H1 (cell line): ENCODE results near the gene GRIK2. TPM values are rescaled to one million over a fixed set of nuclear protein-coding genes. Genes with fewer than 3 reads are reported as not detected.

Experiments
- CTCF ChIA-PET: fragments of 300-600 bp; sonication (Branson Sonifier 250); formaldehyde crosslinking; loops from one replicate; lab custom pipeline; 2021; ENCODE audit not compliant: partially characterized antibody; lab: Charles Lee
- POLR2A ChIA-PET: fragments of 300-600 bp; sonication (Branson Sonifier 250); formaldehyde crosslinking; loops from one replicate; lab custom pipeline; 2021; ENCODE audit warnings: inconsistent platforms; ENCODE audit not compliant: partially characterized antibody; lab: Charles Lee
- DNase-seq, 2 experiments: peaks; one replicate each; pipeline versions ENCODE4 v3.0.0 to v3.0.0-alpha.2; 2010 to 2022; ENCODE audit warnings: low spot score in 2 of 2, low read depth in 1 of 2, mixed read lengths in 1 of 2
- FAIRE-seq: peaks from 2 replicates; lab custom pipeline; 2011; peaks lifted over from hg19 to GRCh38; lab: Jason Lieb, UNC
- H2AFZ ChIP-seq: 2 replicates; pipeline ENCODE4 v1.8.1; 2012; ENCODE audit warnings: low read length, inconsistent platforms
- H2AK5ac ChIP-seq: 2 replicates; pipeline ENCODE4 v1.6.1; 2013; ENCODE audit warnings: low read depth, low read length
- H2BK120ac ChIP-seq: replicated peaks from 2 replicates; pipeline ENCODE3; 2013; ENCODE audit warnings: low read depth, low read length, inconsistent platforms
- H2BK12ac ChIP-seq: 2 replicates; pipeline ENCODE4 v1.6.1; 2013; ENCODE audit warnings: low read depth, low read length
- H2BK15ac ChIP-seq: 2 replicates; pipeline ENCODE4 v1.6.1; 2013; ENCODE audit warnings: low read length
- H2BK20ac ChIP-seq: 2 replicates; pipeline ENCODE4 v1.6.1; 2013; ENCODE audit warnings: low read length
- H2BK5ac ChIP-seq: 2 replicates; pipeline ENCODE4 v1.6.1; 2013; ENCODE audit warnings: low read depth, low read length
- H3K14ac ChIP-seq: 2 replicates; pipeline ENCODE4 v1.6.1; 2013; ENCODE audit warnings: inconsistent platforms; ENCODE audit not compliant: insufficient read length
- H3K18ac ChIP-seq: 2 replicates; pipeline ENCODE4 v1.6.1; 2013; ENCODE audit warnings: low read length; ENCODE audit errors: extremely low read depth
- H3K23ac ChIP-seq: 2 replicates; pipeline ENCODE4 v1.6.1; 2013; ENCODE audit warnings: inconsistent platforms; ENCODE audit not compliant: insufficient read length
- H3K23me2 ChIP-seq: 2 replicates; pipeline ENCODE4 v1.6.1; 2013; ENCODE audit warnings: low read depth, low read length
- H3K27ac ChIP-seq: 2 replicates; pipeline ENCODE4 v1.6.1; 2011; ENCODE audit warnings: low read depth, low read length, inconsistent platforms
- H3K27me3 ChIP-seq, 4 experiments: replicated peaks in 1 of 4; 1 replicate in 1 of 4; 2 replicates in 3 of 4; pipeline versions ENCODE4 v1.6.1 to v1.8.1; 2011 to 2013; ENCODE audit warnings: low read length in 3 of 4, mild to moderate bottlenecking in 3 of 4, inconsistent platforms in 2 of 4, mixed read lengths in 2 of 4, moderate library complexity in 1 of 4; ENCODE audit not compliant: control insufficient read depth in 3 of 4, insufficient read depth in 3 of 4; ENCODE audit errors: extremely low read depth in 1 of 4
- H3K36me3 ChIP-seq, 4 experiments: 2 replicates each; pipeline versions ENCODE4 v1.6.1 to v1.8.1; 2011 to 2013; ENCODE audit warnings: mild to moderate bottlenecking in 4 of 4, low read length in 3 of 4, moderate library complexity in 2 of 4, control low read depth in 1 of 4, inconsistent platforms in 1 of 4; ENCODE audit not compliant: insufficient read depth in 4 of 4, control insufficient read depth in 2 of 4
- H3K4ac ChIP-seq: replicated peaks from 2 replicates; pipeline ENCODE3; 2013; ENCODE audit warnings: low read length, low read depth, mixed read lengths, inconsistent platforms; ENCODE audit not compliant: insufficient read length
- H3K4me1 ChIP-seq, 4 experiments: replicated peaks in 1 of 4; 1 replicate in 1 of 4; 2 replicates in 3 of 4; pipeline versions ENCODE4 v1.6.1 to v1.8.1; 2011 to 2013; ENCODE audit warnings: low read length in 3 of 4, inconsistent platforms in 2 of 4, mixed read lengths in 1 of 4; ENCODE audit not compliant: insufficient read depth in 4 of 4, control insufficient read depth in 3 of 4
- H3K4me2 ChIP-seq, 2 experiments: 2 replicates each; pipeline versions ENCODE4 v1.6.1 to v1.8.1; 2011 to 2013; ENCODE audit warnings: low read depth in 2 of 2, low read length in 2 of 2, control low read depth in 1 of 2, inconsistent platforms in 1 of 2, mild to moderate bottlenecking in 1 of 2; ENCODE audit not compliant: insufficient read depth in 1 of 2
- H3K4me3 ChIP-seq, 4 experiments: fragments of 200-600, 300-600 bp in 1 of 4; sonication (generic), shearing (Covaris generic), sonication (Bioruptor Twin) in 1 of 4; 2 replicates each; pipeline versions ENCODE4 v1.5.1 to v1.8.1; 2011 to 2016; ENCODE audit warnings: low read length in 4 of 4, low read depth in 3 of 4, control low read depth in 2 of 4, inconsistent platforms in 2 of 4, mild to moderate bottlenecking in 2 of 4, mixed read lengths in 1 of 4, moderate library complexity in 1 of 4; ENCODE audit not compliant: insufficient read depth in 2 of 4; ENCODE audit errors: extremely low read depth in 1 of 4
- H3K56ac ChIP-seq: replicated peaks from 2 replicates; pipeline ENCODE3; 2013; ENCODE audit warnings: low read depth, mild to moderate bottlenecking, mixed read lengths, low read length, inconsistent platforms; ENCODE audit not compliant: insufficient read length
- H3K79me1 ChIP-seq: 2 replicates; pipeline ENCODE4 v1.6.1; 2013; ENCODE audit warnings: low read depth, low read length, control low read depth
- H3K79me2 ChIP-seq, 2 experiments: 2 replicates each; pipeline versions ENCODE4 v1.6.1 to v1.8.1; 2012 to 2013; ENCODE audit warnings: low read length in 2 of 2, mild to moderate bottlenecking in 2 of 2, inconsistent platforms in 1 of 2; ENCODE audit not compliant: insufficient read depth in 2 of 2, control insufficient read depth in 1 of 2
- H3K9ac ChIP-seq, 4 experiments: replicated peaks in 1 of 4; 1 replicate in 1 of 4; 2 replicates in 3 of 4; pipeline versions ENCODE4 v1.6.1 to v1.8.1; 2011 to 2013; ENCODE audit warnings: low read depth in 3 of 4, low read length in 3 of 4, control low read depth in 2 of 4, mild to moderate bottlenecking in 2 of 4, moderate library complexity in 2 of 4, inconsistent platforms in 1 of 4; ENCODE audit errors: extremely low read depth in 1 of 4
- H3K9me3 ChIP-seq, 2 experiments: 2 replicates each; pipeline versions ENCODE4 v1.6.1 to v1.8.1; 2012 to 2013; ENCODE audit warnings: mild to moderate bottlenecking in 2 of 2, moderate library complexity in 2 of 2, control low read depth in 1 of 2, inconsistent platforms in 1 of 2, low read depth in 1 of 2, low read length in 1 of 2, mixed read lengths in 1 of 2; ENCODE audit not compliant: insufficient read depth in 2 of 2
- H4K20me1 ChIP-seq, 2 experiments: replicated peaks in 1 of 2; 2 replicates each; pipeline versions ENCODE3 to v1.8.1; 2011 to 2013; ENCODE audit warnings: inconsistent platforms in 2 of 2, low read length in 2 of 2, mild to moderate bottlenecking in 1 of 2; ENCODE audit not compliant: insufficient read depth in 2 of 2, control insufficient read depth in 1 of 2
- H4K5ac ChIP-seq: 2 replicates; pipeline ENCODE4 v1.6.1; 2013; ENCODE audit warnings: low read length, low read depth, mixed read lengths, inconsistent platforms; ENCODE audit not compliant: insufficient read length
- H4K8ac ChIP-seq: 2 replicates; pipeline ENCODE4 v1.8.0; 2013; ENCODE audit warnings: mild to moderate bottlenecking, moderate library complexity, low read length, inconsistent platforms; ENCODE audit not compliant: insufficient read depth; ENCODE audit errors: extremely low read depth
- H4K91ac ChIP-seq: replicated peaks from 2 replicates; pipeline ENCODE3; 2013; ENCODE audit warnings: low read length, mixed read lengths, inconsistent platforms; ENCODE audit not compliant: insufficient read length
- EP300 ChIP-seq, 2 experiments: IDR thresholded peaks; 1 replicate in 1 of 2; 2 replicates in 1 of 2; pipeline ENCODE4 v1.6.1; 2011 to 2012; ENCODE audit warnings: low read depth in 2 of 2, low read length in 2 of 2, mild to moderate bottlenecking in 2 of 2, borderline replicate concordance in 1 of 2, inconsistent platforms in 1 of 2, moderate library complexity in 1 of 2
- WGBS, 2 experiments: shearing (Covaris generic) in 1 of 2; methylation state at CpG; one replicate each; pipeline versions ENCODE4 v1.1.6 to v1.1.7; 2013 to 2015; ENCODE audit warnings: low lambda C conversion rate in 2 of 2, mixed read lengths in 2 of 2, inconsistent platforms in 1 of 2, low coverage in 1 of 2, missing lambda C conversion rate in 1 of 2; ENCODE audit not compliant: insufficient replicate concordance in 2 of 2, insufficient coverage in 1 of 2, insufficient read length in 1 of 2; ENCODE audit errors: extremely low coverage in 1 of 2, missing lambda C conversion rate in 1 of 2; 5-methylcytosine and 5-hydroxymethylcytosine counted together
- polyA plus RNA-seq, 7 experiments: library from polyadenylated mRNA; depleted of rRNA in 3 of 7; stranded (reverse) in 5 of 7; unstranded in 2 of 7; fragments of >200 nt in 5 of 7; fragments of 200-250 nt in 2 of 7; gene quantifications; 1 replicate in 5 of 7; 2 replicates in 1 of 7; 4 replicates in 1 of 7; pipeline versions ENCODE4 v1.2.1 to v1.2.3, GENCODE V29; 2011 to 2013; ENCODE audit warnings: missing spikeins in 2 of 7, mixed read lengths in 2 of 7
- total RNA-seq: library from RNA; stranded (reverse); fragmentation: NEBNext Ultra II Directional; extraction: Animal tissue kit (Norgen Biotek cat#: 25700); gene quantifications from 2 replicates; pipeline ENCODE4 v1.2.1, GENCODE V29; 2021

GRIK2 gene
- total and polyA plus RNA-seq, 2 of the 8 experiments (the other 6 are each of a cell fraction or from before 2014, with no cell fraction given): 1.8 to 2.2 TPM

DNA sequence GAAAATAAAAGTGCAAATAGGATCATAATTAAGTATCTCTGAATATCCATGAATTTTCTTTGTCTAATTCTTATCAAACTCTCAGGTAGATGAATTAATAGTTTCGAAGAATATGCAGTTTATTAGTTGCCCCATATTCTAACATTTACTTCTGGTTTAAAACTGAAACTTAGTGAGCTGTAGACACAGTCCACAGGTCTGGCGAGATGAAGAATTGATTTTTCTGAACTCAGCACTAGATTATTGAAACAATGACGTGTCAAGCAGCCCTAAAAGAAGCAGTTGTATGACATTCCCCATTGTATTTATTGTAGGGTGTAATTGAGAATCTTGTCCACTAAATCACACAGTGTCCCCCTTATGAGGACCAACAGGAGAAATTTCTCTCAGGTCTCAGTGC is 407.1 kb downstream of the GRIK2 start:
- no peak overlapping the region for H3K4me2 ChIP-seq
- TF ChIP-seq EP300 (IDR thresholded peaks at IDR 0.05; ENCODE audit: borderline replicate concordance in 1 of 2, low read depth in 2 of 2, low read length in 2 of 2): no peak
- TF ChIP-seq, all 59 proteins: peak for 0
- no peaks in the 10 kb centered on the region for H3K79me2 ChIP-seq
- no peaks in the 10 kb centered on the region for H3K36me3 ChIP-seq
- no peak overlapping the region for H2BK120ac ChIP-seq
- ChIA-PET CTCF (no interaction called here), POLR2A (no interaction called here)
- 84% methylated on average over 3 of the region's 3 CpGs; no CpG with 5 or more reads in 1 of the 2 experiments for WGBS, 2 experiments
- H3K14ac ChIP-seq: no peak overlapping the region
- no peak overlapping the region for H4K91ac ChIP-seq
- H2AFZ ChIP-seq: peak overlapping the region; percentile 79; the same call in 1 of the 2 replicates
- no peaks in the 10 kb centered on the region for H3K23me2 ChIP-seq
- no peak overlapping the region for H4K8ac ChIP-seq
- no peak overlapping the region for H3K23ac ChIP-seq
- no peak overlapping the region for H3K18ac ChIP-seq
- FAIRE-seq: no peak
- no peak overlapping the region for H2BK15ac ChIP-seq
- DNase-seq: no peak
- no peaks in the 10 kb centered on the region for H3K9me3 ChIP-seq
- H2BK20ac ChIP-seq: no peak overlapping the region
- H4K20me1 ChIP-seq: no peaks in the 10 kb centered on the region
- H3K27ac ChIP-seq: no peak overlapping the region
- no peak overlapping the region for H2BK12ac ChIP-seq
- H3K4me1 ChIP-seq: peaks cover 0 to 2% (median 0%) of the 10 kb centered on the region in 4 experiments; a peak in 2 of 7 replicates
- H3K56ac ChIP-seq: no peak overlapping the region
- no peak overlapping the region for H2BK5ac ChIP-seq
- H3K79me1 ChIP-seq: no peaks in the 10 kb centered on the region
- H2AK5ac ChIP-seq: no peak overlapping the region
- H4K5ac ChIP-seq: no peak overlapping the region
- no peak overlapping the region for H3K4me3 ChIP-seq
- no peak overlapping the region for H3K9ac ChIP-seq
- no peak overlapping the region for H3K4ac ChIP-seq
- no peaks in the 10 kb centered on the region for H3K27me3 ChIP-seq
